GM18508 (cell line): ENCODE results near the gene GAB1.

Experiments used
- ATAC-seq: cut with Tn5 transposase; IDR thresholded peaks from one replicate; pipeline ENCODE4 v1.9.1; 2021; ENCODE audit warnings: moderate number of reproducible peaks; ENCODE audit not compliant: insufficient read depth, unreplicated experiment

The GAB1 gene

DNA sequence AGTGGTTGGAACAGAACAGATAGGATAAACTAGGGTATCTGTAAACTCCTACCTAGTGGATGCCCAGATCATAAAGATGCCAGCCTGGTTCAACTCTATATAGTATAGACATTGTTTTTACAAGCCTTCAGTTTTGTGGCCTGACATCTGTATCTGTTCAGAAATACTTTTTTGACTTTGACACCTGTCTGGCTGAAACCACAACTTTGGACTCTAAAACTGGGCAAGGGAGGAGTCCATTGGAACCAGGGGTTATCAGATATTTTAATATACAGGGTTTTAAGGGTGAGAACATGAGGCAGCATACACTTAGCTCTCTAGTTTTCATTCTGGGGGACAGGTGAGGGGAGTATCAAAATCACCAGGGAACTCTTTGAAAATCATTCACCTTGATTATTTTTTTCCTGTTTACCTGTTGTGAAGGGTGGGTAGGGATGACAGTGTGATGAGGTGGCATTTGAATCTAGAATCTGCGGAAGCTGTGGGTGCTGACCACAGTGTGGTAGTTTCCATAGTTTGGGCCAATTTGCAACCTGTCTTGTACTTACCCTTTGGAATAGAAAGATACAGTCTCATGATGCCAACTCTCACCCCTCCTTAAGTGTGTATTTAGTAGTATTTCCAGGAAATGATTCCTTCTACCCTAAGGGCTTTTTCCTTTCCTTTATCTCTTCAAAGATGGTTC is 20.6 kb downstream of the GAB1 start:
- no peak for ATAC-seq

- ATAC-seq, result no peak
Observed at GRCh38 chr4:143358419-143358818, 21.7 kb downstream of the GAB1 start.

DNA sequence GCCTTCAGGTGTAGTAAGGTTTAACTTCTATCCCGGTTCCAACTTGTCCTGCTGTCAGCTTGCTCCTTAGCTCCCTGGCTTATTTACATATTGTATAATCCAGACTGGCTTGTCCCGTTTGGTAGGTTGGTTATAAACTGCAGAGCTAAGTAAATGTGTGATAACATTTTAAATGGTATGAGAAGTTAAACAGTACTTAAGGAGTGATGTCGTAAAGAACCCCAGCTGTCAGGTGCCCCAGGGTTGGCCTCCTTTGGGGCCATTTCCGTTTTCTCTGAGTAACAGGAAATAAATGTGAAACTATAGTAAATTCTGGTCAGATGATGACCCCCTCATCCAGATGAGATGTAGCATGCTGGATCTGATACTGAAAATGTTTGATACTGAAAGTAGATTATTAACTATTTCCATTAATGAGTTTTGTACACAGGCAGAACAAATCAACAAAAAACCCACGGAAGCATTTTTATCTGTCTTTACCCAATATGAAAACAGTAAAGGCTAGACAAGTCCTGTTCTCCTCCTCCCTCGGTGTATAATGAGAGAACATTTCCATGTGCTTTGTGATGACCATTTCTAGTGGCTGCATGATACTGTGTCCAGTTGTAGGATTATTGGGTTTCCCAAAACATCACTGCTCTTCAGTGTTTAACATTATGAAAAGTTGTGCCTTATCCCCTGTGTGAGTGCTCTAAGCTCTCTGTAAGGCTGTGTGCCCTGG is 22.4 kb downstream of the GAB1 start:
- peak; percentile 91 for ATAC-seq

DNA sequence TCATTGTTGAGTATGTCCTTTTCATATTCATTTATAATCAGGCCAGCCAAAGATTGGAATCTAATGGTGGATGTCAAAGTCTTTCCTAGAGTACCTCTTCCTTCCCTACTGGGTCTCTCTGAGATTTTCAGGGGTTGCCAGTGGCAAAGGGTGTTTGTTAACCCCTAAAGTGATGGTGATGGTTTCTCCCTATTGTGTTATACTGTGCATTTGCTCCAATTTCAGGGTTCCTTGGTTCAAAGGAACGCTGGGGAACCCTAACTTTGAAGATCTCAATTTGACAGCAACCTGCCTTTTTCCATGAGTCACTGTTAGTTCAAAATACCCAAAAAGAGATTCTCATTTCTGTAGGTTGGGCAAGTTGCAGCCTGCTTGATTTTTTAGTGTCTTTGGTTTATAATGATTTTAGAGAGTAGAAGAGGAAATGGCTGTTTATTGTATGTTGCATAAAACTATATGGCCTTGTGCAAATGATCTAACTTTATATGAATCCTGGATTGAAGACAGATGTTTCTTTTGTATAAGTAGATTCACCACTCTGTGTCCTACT is 23.0 kb downstream of the GAB1 start:
- no peak for ATAC-seq

- ATAC-seq, result no peak
Observed at GRCh38 chr4:143360838-143361625, 24.4 kb downstream of the GAB1 start.

DNA sequence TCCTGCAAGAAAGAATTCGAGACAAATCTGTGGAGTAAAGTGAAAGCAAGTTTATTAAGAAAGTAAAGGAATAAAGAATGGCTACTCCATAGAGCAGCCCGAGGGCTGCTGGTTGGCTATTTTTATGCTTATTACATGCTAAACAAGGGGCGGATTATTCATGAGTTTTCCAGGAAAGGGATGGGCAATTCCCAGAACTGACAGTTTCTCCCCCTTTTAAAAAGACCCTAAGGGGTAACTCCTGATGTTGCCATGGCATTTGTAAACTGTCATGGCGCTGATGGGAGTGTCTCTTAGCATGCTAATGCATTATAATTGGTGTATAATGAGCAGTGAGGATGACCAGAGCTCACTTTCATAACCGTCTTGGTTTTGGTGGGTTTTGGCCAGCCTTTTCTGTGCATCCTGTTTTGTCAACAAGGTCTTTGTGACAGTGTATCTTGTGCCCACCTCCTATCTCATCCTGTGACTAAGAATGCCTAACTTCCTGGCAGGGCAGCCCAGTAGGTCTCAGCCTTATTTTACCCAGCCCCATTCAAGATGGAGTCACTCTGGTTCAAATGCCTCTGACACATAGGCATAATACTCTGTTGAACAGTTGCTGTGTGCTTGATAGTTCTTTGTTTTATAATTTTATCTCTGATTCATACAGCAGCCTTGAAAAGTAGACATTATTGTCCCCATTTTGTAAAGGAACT is 25.8 kb downstream of the GAB1 start:
- ATAC-seq, result no peak

GRCh38 chr4:143363332-143363731 is 26.7 kb downstream of the GAB1 start:
- ATAC-seq, result no peak

- ATAC-seq, result no peak
Observed at GRCh38 chr4:143364063-143364462, 27.4 kb downstream of the GAB1 start.

DNA sequence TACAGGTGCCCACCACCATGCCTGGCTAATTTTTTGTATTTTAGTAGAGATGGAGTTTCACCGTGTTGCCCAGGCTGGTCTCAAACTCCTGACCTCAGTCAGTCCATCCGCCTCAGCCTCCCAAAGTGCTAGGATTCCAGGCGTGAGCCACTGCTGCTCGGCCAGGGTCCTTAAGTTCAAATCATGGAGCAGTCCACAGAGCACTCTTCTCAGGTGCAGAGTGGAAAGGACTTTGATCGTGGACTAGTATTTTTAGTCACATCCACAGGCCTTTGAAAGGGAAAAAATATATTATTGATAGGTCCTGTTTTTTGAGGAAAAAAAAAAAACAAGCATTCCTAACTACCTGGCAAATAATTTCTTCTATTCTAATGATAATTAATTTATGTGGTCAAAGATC is 31.2 kb downstream of the GAB1 start:
- no peak for ATAC-seq

- no peak for ATAC-seq
Observed at GRCh38 chr4:143369552-143369951, 32.9 kb downstream of the GAB1 start.

- ATAC-seq, result peak; percentile 66
Observed at GRCh38 chr4:143372093-143372915, 35.6 kb downstream of the GAB1 start.

GRCh38 chr4:143374255-143374654 is 37.6 kb downstream of the GAB1 start:
- ATAC-seq, result no peak

- ATAC-seq, result no peak
Observed at GRCh38 chr4:143374771-143375170, 38.1 kb downstream of the GAB1 start.

GRCh38 chr4:143375326-143376073 is 38.8 kb downstream of the GAB1 start:
- ATAC-seq, result peak; percentile 29

GRCh38 chr4:143377611-143378099 is 41.0 kb downstream of the GAB1 start:
- ATAC-seq, result peak; percentile 56

DNA sequence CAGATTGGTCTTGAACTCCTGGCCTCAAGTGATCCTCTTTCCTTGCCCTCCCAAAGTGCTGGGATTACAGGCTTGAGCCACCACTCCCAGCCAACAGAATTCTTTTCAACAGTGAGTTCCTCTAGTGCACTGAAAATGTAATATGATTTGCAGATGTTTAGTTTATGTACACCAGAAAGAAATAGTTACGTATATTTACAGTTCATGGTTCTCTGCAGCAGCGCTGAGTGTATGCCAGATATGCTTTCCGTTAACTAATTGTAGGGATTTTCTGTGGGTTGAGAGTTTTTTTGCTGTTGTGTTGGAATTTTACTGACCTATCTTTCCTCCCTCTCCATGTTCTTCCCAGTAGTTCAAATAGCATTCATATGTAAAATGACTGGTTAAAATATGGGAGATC is 44.0 kb downstream of the GAB1 start:
- no peak for ATAC-seq

- peak; percentile 26 for ATAC-seq
Observed at GRCh38 chr4:143381189-143382118, 44.8 kb downstream of the GAB1 start.

GRCh38 chr4:143382596-143382995 is 45.9 kb downstream of the GAB1 start:
- no peak for ATAC-seq
